Measurements from ENCODE around the gene MYO5B.

DNA sequence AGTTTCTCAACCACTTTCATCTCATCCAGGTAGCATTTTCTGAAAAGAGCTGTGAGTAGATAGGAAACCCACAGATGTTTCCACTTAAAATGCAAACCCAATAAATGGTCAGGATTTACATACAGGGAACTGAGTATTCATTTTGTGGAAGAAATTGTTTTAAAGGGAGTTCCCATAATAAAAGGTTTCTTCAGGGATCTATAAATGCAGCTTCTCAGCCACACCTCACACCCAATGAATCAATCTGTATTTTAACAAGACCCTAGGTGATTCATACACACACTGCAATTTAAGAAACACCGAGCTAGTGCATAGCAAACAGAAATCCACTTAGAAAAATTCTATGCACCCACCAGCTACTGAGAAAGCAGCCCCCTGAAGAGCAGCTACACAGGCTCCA, 241.6 kb downstream of the MYO5B start:
- TF ChIP-seq, protein P1, sequence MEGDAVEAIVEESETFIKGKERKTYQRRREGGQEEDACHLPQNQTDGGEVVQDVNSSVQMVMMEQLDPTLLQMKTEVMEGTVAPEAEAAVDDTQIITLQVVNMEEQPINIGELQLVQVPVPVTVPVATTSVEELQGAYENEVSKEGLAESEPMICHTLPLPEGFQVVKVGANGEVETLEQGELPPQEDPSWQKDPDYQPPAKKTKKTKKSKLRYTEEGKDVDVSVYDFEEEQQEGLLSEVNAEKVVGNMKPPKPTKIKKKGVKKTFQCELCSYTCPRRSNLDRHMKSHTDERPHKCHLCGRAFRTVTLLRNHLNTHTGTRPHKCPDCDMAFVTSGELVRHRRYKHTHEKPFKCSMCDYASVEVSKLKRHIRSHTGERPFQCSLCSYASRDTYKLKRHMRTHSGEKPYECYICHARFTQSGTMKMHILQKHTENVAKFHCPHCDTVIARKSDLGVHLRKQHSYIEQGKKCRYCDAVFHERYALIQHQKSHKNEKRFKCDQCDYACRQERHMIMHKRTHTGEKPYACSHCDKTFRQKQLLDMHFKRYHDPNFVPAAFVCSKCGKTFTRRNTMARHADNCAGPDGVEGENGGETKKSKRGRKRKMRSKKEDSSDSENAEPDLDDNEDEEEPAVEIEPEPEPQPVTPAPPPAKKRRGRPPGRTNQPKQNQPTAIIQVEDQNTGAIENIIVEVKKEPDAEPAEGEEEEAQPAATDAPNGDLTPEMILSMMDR (IDR thresholded peaks at IDR 0.05) = no peak
- no peak for TF ChIP-seq EZH2 (IDR thresholded peaks at IDR 0.05)
- no peak for TF ChIP-seq EZH2phosphoT487 (IDR thresholded peaks at IDR 0.05)
